SK-N-SH treated with all-trans-retinoic acid at 6 μM for 48 hours (cell line): Measurements from ENCODE around the gene XBP1.

Experiments used
- CSRNP3 ChIP-seq: fragments of 250-450 bp; sonication (Bioruptor Pico); IDR thresholded peaks from 2 replicates; pipeline ENCODE4 v1.5.1; 2021; ENCODE audit warnings: mild to moderate bottlenecking, moderate library complexity
- ZC3H10 ChIP-seq: fragments of 250-450 bp; sonication (Bioruptor Pico); IDR thresholded peaks from 2 replicates; pipeline ENCODE4 v1.5.1; 2021; ENCODE audit warnings: mild to moderate bottlenecking, moderate library complexity

GRCh38 chr22:28829358-28830181, 29.2 kb upstream of the XBP1 start:
- TF ChIP-seq ZC3H10 (CRISPR knock-in tag) (no peak), CSRNP3 (no peak)
